GM12892 (cell line): ENCODE data around the gene CSTF1.

ENCODE experiments used
- POLR2A ChIP-seq: IDR thresholded peaks from 2 replicates; pipeline ENCODE4 v1.6.1; 2011; ENCODE audit warnings: low read depth, low read length, control low read depth
- POLR2AphosphoS5 ChIP-seq: IDR thresholded peaks from 2 replicates; pipeline ENCODE4 v1.6.1; 2011; ENCODE audit warnings: low read depth, low read length, control low read depth

GRCh38 chr20:56348305-56348693 is 44.1 kb upstream of the CSTF1 start:
- TF ChIP-seq POLR2A (no peak), POLR2AphosphoS5 (no peak)
